Gastrocnemius medialis (tissue), 4 donors: ENCODE data around the gene NKX2-2. TPM values are rescaled to one million over a fixed set of nuclear protein-coding genes. Genes with fewer than 3 reads are reported as not detected.

ENCODE experiments used
- ATAC-seq, 2 donors: fragments of 150-250 bp; one replicate each; pipeline ENCODE4 v1.9.1; 2016
- DNase-seq, 2 donors: peaks; one replicate each; pipeline ENCODE4 v3.0.0-alpha.2; 2019
- H3K27ac ChIP-seq, 4 donors: fragments of 200-600 bp; sonication (generic); 1 replicate in 1 of 4; 2 replicates in 3 of 4; pipeline ENCODE4 v1.5.1; 2016 to 2018; ENCODE audit warnings: mild to moderate bottlenecking in 2 of 4, moderate library complexity in 1 of 4
- H3K27me3 ChIP-seq, 3 donors: fragments of 200-600 bp; sonication (generic) in 2 of 3; 1 replicate in 1 of 3; 2 replicates in 2 of 3; pipeline versions ENCODE4 v1.5.1 to v1.6.0; 2016 to 2019; ENCODE audit warnings: mild to moderate bottlenecking in 1 of 3, moderate library complexity in 1 of 3
- H3K36me3 ChIP-seq, 2 donors: fragments of 200-600 bp; sonication (generic) in 1 of 2; one replicate each; pipeline ENCODE4 v1.5.1; 2017 to 2018
- H3K4me1 ChIP-seq, 2 donors: fragments of 200-600 bp; sonication (generic) in 1 of 2; one replicate each; pipeline ENCODE4 v1.5.1; 2016 to 2017; ENCODE audit warnings: mild to moderate bottlenecking in 2 of 2
- H3K4me3 ChIP-seq, 4 donors: fragments of 200-600 bp; sonication (generic) in 3 of 4; 1 replicate in 1 of 4; 2 replicates in 3 of 4; pipeline ENCODE4 v1.5.1; 2016 to 2019; ENCODE audit warnings: mild to moderate bottlenecking in 2 of 4
- H3K9me3 ChIP-seq, 3 donors: fragments of 200-600 bp; sonication (generic) in 2 of 3; 1 replicate in 1 of 3; 2 replicates in 2 of 3; pipeline ENCODE4 v1.5.1; 2016 to 2019
- CTCF ChIP-seq, 5 experiments: fragments of 450-650 bp in 3 of 5; fragments of 200-600 bp in 2 of 5; sonication (generic) in 2 of 5; IDR thresholded peaks in 4 of 5; conservative IDR thresholded peaks in 1 of 5; 1 replicate in 4 of 5; 2 replicates in 1 of 5; pipeline ENCODE4 v1.5.1; 2016 to 2019; ENCODE audit warnings: antibody characterized with exemption in 5 of 5, mild to moderate bottlenecking in 3 of 5, moderate library complexity in 3 of 5
- POLR2A ChIP-seq, 2 donors: fragments of 450-650 bp; IDR thresholded peaks; one replicate each; pipeline ENCODE4 v1.6.1; 2017; ENCODE audit warnings: antibody characterized with exemption in 2 of 2, mild to moderate bottlenecking in 2 of 2, moderate library complexity in 2 of 2
- in situ Hi-C, 4 donors: fragments of 200-750 bp; cut with MboI; loops; one replicate each; pipeline versions ENCODE4 v1.15.0 to v1.8.0; 2017; ENCODE audit warnings: low sequenced_read_pairs in 4 of 4
- intact Hi-C: fragments of 100-400 bp; cut with DNase I; formaldehyde crosslinking; loops from one replicate; pipeline ENCODE4 v1.15.1; 2023; ENCODE audit warnings: low total_unique reads
- total RNA-seq, 4 donors: library from RNA; depleted of rRNA; stranded (reverse); fragments of >200 nt; gene quantifications; one replicate each; pipeline versions ENCODE4 v1.1.0 to v1.2.3, GENCODE V29; 2016

Gene NKX2-2
- total RNA-seq, 4 donors from 2014 or later, result not detected

GRCh38 chr20:21520702-21521595, 7.1 kb upstream of the NKX2-2 start:
- no peak for ATAC-seq
- H3K36me3 ChIP-seq, result no peaks in the 10 kb centered on the region
- H3K9me3 ChIP-seq, result no peaks in the 10 kb centered on the region
- intact Hi-C loops, result no loop called here
- H3K4me1 ChIP-seq, result peaks cover 5 to 18% of the 10 kb centered on the region in 2 donors
- H3K27me3 ChIP-seq, result peaks cover 97 to 98% (median 97%) of the 10 kb centered on the region in 3 donors
- no peak for DNase-seq
- in situ Hi-C loops, result no loop called here
- peak overlapping the region in 1 of 4 donors; percentile 32 for H3K4me3 ChIP-seq
- no peak for TF ChIP-seq POLR2A (IDR thresholded peaks at IDR 0.05)
- no peak for TF ChIP-seq CTCF (IDR thresholded peaks at IDR 0.05 in 4 of 5, conservative IDR thresholded peaks at IDR 0.05 in 1 of 5)
- no peak overlapping the region for H3K27ac ChIP-seq

GRCh38 chr20:21519136-21519584, 5.3 kb upstream of the NKX2-2 start:
- H3K36me3 ChIP-seq, result no peaks in the 10 kb centered on the region
- TF ChIP-seq POLR2A (IDR thresholded peaks at IDR 0.05), result no peak
- TF ChIP-seq CTCF (IDR thresholded peaks at IDR 0.05 in 4 of 5, conservative IDR thresholded peaks at IDR 0.05 in 1 of 5), result no peak
- no peaks in the 10 kb centered on the region for H3K9me3 ChIP-seq
- no peak for ATAC-seq
- peaks cover 5 to 28% of the 10 kb centered on the region in 2 donors for H3K4me1 ChIP-seq
- no peak overlapping the region for H3K27ac ChIP-seq
- intact Hi-C loops, result no loop called here
- no peak overlapping the region for H3K4me3 ChIP-seq
- in situ Hi-C loops, result no loop called here
- DNase-seq, result no peak
- peaks cover 96 to 98% (median 97%) of the 10 kb centered on the region in 3 donors for H3K27me3 ChIP-seq

GRCh38 chr20:21518292-21518991, 4.6 kb upstream of the NKX2-2 start:
- ATAC-seq (no peak), DNase-seq (no peak)
- peaks cover 95 to 98% (median 96%) of the 10 kb centered on the region in 3 donors for H3K27me3 ChIP-seq
- H3K9me3 ChIP-seq, result no peaks in the 10 kb centered on the region
- TF ChIP-seq CTCF (IDR thresholded peaks at IDR 0.05 in 4 of 5, conservative IDR thresholded peaks at IDR 0.05 in 1 of 5) (no peak), POLR2A (IDR thresholded peaks at IDR 0.05) (no peak)
- in situ Hi-C loops (no loop called here), intact Hi-C loops (no loop called here)
- H3K4me3 ChIP-seq, result no peak overlapping the region
- no peaks in the 10 kb centered on the region for H3K36me3 ChIP-seq
- no peak overlapping the region for H3K27ac ChIP-seq
- peaks cover 8 to 35% of the 10 kb centered on the region in 2 donors for H3K4me1 ChIP-seq

- Histone ChIP-seq H3K36me3 (no peaks in the 10 kb centered on the region), H3K4me1 (peaks cover 11 to 40% of the 10 kb centered on the region in 2 donors), H3K27me3 (peaks cover 95 to 98% (median 96%) of the 10 kb centered on the region in 3 donors), H3K27ac (no peak overlapping the region), H3K4me3 (no peak overlapping the region), H3K9me3 (no peaks in the 10 kb centered on the region)
- DNase-seq (no peak), ATAC-seq (no peak)
- in situ Hi-C loops, result no loop called here
- intact Hi-C loops, result no loop called here
- no peak for TF ChIP-seq POLR2A (IDR thresholded peaks at IDR 0.05)
- no peak for TF ChIP-seq CTCF (IDR thresholded peaks at IDR 0.05 in 4 of 5, conservative IDR thresholded peaks at IDR 0.05 in 1 of 5)
These were observed 3.9 kb upstream of the NKX2-2 start for GRCh38 chr20:21517566-21518277.
